EL (cell line): ENCODE results near the gene GPR68.
"Not testable (repeated sequence)": the region's sequence is repeated elsewhere in the genome, so short reads cannot be mapped to it uniquely, and the experiment has no call there.

Experiments used
- DNase-seq: peaks from one replicate; pipeline ENCODE4 v3.0.0-alpha.2; 2016

The GPR68 gene

GRCh38 chr14:91252871-91253794, 8.6 kb upstream of the GPR68 start:
- peak; percentile 29 for DNase-seq

DNA sequence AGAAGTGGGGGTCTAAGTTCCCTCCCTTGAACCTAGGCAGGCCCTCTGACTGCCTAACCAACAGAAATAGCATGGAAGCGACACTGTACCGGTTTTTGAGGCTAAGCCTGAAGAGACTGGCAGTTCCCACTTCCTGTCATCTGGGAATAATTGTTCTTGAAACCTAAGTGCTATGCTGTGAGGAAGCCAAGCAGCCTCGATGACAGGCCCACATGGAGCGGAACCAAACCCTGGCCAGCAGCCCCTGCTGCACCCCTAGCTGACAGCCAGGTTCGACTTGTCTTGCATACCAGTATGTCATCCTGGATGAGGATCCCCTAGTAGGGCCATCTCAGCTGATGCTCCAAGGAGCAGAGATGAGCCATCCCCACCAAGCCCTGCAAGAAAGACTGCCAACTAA, 6.4 kb upstream of the GPR68 start:
- DNase-seq, result peak; percentile 13

DNA sequence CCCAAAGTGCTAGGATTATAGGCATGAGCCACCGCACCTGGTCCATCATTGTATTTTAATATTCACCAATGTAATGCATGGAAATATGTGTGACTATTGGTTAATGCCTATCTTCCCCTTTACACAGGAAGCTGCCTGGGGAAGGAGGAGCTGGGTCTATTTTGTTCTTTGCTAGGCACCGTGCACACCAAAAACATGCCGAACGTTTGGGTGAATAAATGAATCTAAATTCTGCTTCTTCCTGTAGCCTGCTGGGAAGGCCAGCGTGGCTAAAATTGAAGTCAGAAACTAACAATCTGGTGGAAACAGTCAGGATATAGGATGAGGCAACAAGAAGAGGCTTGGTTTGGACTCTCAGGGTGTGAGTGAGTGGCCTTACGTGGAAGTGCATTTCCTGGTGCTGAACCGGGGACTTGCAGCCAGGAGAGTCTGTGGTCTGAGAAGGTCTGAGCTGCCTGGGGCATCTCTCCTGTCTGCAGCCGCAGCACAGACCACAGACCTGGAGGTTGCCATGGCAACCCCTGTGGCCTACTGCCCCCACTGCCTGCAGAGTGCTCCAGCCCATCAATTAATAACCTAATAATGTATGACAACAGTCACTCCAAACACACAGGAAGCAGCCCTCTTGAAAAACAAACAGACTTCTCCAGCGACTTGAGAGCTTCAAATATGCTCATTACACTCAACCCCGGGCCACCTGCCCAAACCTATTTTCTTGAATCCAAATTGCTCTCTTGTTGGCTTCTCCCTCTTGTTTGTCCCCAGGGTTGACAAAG, 5.5 kb upstream of the GPR68 start:
- peak; percentile 59 for DNase-seq

DNA sequence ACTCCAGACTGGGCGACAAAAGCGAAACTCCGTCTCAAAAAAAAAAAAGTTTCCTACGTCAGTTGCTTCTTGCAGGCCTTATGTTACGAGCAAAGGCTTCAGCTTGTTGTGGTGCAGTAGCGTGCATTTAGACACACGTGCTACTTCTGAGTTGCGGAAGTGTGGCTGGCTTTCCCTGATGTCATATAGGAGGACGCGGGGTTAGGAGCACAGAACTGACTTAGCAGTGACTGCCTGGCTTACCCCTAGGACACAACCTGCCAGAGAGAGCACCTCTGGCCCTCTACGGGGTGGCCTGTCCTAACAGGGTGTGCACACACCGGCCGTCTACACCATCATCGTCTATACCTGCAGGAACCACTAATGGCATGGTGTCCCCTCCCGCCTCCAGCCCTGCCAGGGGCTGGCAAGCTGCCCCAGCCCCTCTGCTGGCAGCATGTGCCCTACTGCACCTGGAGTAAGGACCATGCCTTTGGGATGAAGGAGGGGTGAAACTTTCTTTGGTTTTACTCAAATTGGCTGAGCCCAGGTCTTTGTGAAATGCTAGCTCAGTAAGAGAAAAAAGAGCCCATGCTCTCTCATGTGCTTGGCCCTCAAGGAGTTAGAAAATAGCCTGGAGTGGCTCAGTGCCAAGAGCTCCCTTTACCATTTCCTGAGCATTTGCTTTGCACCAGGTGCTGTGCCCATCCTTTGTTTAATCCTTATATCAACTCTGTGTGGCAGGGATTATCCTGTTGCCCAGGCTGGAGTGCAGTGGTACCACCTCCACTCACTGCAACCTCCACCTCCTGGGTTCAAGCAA, 1.7 kb upstream of the GPR68 start:
- DNase-seq, result no peak

GRCh38 chr14:91245616-91246015, 1.1 kb upstream of the GPR68 start:
- DNase-seq, result not testable (repeated sequence)

- DNase-seq, result no peak
Observed at GRCh38 chr14:91245029-91245428, 525 bp upstream of the GPR68 start.

GRCh38 chr14:91243074-91243471, 1.4 kb downstream of the GPR68 start:
- no peak for DNase-seq

GRCh38 chr14:91242635-91243034, 1.9 kb downstream of the GPR68 start:
- no peak for DNase-seq

- no peak for DNase-seq
Observed at GRCh38 chr14:91241863-91242262, 2.6 kb downstream of the GPR68 start.

DNA sequence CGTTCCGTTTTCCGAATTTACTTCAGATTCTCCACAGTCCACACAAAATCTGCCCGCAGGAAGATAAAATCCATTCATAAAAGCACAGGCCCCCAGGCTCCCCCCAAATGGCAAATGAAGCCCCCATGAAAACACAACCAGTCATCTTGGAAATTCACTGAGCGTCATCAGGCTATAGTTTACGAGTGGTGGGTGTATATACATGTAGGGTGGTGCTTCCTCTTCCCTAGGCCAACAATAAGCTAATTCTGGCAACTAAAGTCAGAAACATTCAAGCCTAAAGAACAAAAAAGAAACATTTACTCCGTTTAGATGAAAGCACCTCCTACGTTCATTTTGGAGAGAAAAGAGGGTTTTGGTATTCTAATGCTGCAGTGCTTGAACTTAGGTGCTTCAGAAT, 5.8 kb downstream of the GPR68 start:
- DNase-seq, result no peak

DNA sequence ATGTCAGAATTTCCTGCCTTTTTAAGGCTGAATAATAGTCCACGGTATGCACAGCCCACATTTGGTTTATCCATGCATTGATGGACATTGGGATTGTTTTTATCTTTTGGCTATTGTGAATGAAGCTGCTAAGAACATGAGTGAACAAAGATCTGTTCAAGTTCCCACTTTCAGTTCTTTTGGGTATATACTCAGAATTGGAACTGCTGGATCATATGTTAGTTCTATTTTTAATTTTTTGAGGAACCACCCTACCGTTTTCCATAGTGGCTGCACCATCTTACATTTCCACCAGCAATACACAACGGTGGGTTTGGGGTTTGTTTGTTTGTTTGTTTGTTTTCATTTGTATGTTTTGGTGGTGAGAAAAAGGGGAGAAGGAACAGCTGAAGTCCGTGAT, 6.4 kb downstream of the GPR68 start:
- no peak for DNase-seq

DNA sequence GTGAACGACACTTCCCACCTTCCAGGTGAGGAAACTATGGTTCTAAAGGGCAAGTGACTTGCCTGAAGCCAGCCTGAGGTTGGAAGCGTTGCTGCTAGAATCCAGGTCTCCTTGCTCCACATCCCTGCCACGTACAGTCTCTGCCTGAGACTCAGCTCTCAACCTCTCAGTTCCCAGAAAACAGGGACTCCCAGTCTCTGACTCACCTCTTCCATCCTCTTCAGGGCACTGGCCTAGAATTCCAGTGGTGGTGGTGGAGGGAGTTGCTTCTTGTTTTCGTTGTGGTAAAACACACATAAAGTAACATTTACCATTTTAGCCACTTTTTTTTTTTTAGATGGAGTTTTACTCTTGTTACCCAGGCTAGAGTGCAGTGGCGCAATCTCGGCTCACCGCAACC, 7.3 kb downstream of the GPR68 start:
- DNase-seq, result peak; percentile 81

GRCh38 chr14:91235841-91236240, 8.7 kb downstream of the GPR68 start:
- DNase-seq, result no peak

DNA sequence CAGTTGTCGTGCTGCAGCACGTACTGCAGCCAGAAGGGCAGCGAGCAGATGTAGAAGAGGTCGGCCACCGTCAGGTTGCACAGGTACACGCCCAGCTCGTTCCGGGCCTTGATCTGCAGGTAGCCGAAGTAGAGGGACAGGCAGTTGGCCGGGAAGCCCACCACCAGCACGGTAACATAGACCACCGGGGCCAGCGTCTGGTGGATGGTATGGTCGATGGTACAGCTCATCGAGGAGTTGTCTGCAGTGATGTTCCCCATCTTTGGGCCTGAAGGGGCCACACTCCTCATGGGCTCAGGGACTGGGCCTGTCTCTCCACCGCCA, 9.8 kb downstream of the GPR68 start:
- no peak for DNase-seq

GRCh38 chr14:91233936-91234790, 10.3 kb downstream of the GPR68 start:
- no peak for DNase-seq

GRCh38 chr14:91232603-91233002, 11.9 kb downstream of the GPR68 start:
- no peak for DNase-seq

DNA sequence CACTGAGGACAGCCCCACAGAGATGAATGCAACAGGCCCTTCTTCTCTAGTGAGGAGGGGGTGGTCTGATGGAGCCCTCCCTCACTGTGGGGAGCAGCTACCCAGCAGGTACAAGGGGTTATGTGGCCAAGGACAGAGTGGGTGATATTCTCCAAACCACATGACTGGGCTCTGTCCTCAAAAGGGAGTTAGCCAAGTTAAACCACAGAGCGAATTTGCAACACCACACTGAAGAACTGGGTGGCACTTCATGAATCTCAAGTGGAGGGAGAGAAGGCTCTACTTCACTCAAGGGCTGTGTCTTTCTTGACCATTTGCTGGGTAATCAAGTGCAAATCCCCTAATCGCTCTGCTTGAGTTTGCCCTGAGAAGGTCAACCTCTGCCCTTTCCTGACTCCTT, 12.5 kb downstream of the GPR68 start:
- DNase-seq, result no peak

- no peak for DNase-seq
Observed at GRCh38 chr14:91231446-91231845, 13.1 kb downstream of the GPR68 start.

GRCh38 chr14:91230397-91231035, 14.0 kb downstream of the GPR68 start:
- peak; percentile 46 for DNase-seq

DNA sequence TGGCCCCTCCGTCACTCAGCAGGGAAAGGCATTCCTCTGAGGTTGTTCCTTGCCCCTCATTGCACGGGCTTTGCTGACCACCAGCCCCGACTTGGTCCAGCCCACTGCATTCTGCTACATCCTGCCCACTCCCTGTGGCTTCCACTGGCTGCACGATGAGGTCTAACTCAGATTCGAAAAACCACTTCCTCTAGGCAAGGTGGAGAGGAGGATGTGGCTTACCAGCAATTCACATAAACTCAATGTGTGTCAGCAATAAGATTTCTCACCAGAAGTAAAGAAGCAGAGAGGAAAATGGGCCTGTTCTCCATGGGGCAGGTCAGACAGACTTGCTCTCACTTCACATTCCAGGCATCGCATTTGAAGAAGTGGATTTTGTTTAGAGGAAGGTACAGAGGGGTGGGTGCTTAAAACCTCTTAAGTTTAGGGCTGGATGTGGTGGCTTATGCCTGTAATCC, 14.7 kb downstream of the GPR68 start:
- DNase-seq, result peak; percentile 81

DNA sequence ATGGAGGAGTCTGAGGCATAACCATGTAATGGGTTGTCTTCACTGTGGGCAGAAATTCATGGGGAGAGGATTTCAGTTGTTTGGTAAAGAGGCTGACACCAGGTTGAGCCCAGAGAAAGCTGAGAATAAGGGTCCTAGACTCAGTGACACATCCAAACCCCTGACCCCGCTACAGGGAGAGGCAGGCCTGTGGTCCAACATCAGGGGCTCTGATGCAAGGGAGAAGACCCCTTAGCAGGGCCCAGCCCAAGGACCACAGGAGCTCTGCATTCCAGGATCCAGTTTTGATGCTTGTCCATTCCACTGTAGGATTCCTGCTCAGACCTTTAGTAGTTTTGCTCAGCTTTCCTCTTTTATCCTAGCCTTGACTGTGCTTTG, 15.5 kb downstream of the GPR68 start:
- no peak for DNase-seq
